ENCODE results near the gene CELA2A.

- TF ChIP-seq CTCF (IDR thresholded peaks at IDR 0.05) (peak in 1 of 6 experiments; percentile 22), EP300 (IDR thresholded peaks at IDR 0.05) (no peak), POLR2A (IDR thresholded peaks at IDR 0.05) (no peak), POLR2AphosphoS5 (IDR thresholded peaks at IDR 0.05) (no peak)
Measured at GRCh38 chr1:15426492-15427279, 29.8 kb upstream of the CELA2A start.

Data from upper lobe of left lung (tissue), 4 donors.